IMR-90 (cell line): ENCODE results near the gene FBXO4.

Experiments used
- CEBPB ChIP-seq: IDR thresholded peaks from 2 replicates; pipeline ENCODE4 v1.6.1; 2012; ENCODE audit warnings: low read depth, low read length, improper control_type of control experiment
- CHD1 ChIP-seq: IDR thresholded peaks from 2 replicates; pipeline ENCODE4 v1.6.1; 2012; ENCODE audit warnings: low read depth, low read length, improper control_type of control experiment
- MAZ ChIP-seq: IDR thresholded peaks from 2 replicates; pipeline ENCODE4 v1.6.1; 2012; ENCODE audit warnings: low read depth, mild to moderate bottlenecking, low read length, improper control_type of control experiment, moderate library complexity, borderline replicate concordance
- MXI1 ChIP-seq: IDR thresholded peaks from 2 replicates; pipeline ENCODE4 v1.6.1; 2012; ENCODE audit warnings: low read depth, mild to moderate bottlenecking, low read length, moderate library complexity, borderline replicate concordance
- POLR2A ChIP-seq: IDR thresholded peaks from 2 replicates; pipeline ENCODE4 v1.6.1; 2012; ENCODE audit warnings: mild to moderate bottlenecking, low read depth, low read length
- RAD21 ChIP-seq: IDR thresholded peaks from 2 replicates; pipeline ENCODE4 v1.6.1; 2012; ENCODE audit warnings: low read length, improper control_type of control experiment
- RFX5 ChIP-seq: IDR thresholded peaks from 2 replicates; pipeline ENCODE4 v1.8.0; 2012; ENCODE audit warnings: low read depth, mild to moderate bottlenecking, low read length, moderate library complexity
- SMC3 ChIP-seq: fragments of 150-350 bp; IDR thresholded peaks from 2 replicates; pipeline ENCODE4 v1.6.1; 2016; ENCODE audit warnings: low read depth, mild to moderate bottlenecking, antibody characterized with exemption, low read length, moderate library complexity
- TF ChIP-seq, protein P1 (sequence below): conservative IDR thresholded peaks from 2 replicates; pipeline ENCODE4 v1.5.1; 2012; ENCODE audit warnings: mild to moderate bottlenecking, low read depth, low read length, improper control_type of control experiment
- TF ChIP-seq, protein P2 (sequence below): fragments of 150-350 bp; IDR thresholded peaks from 2 replicates; pipeline ENCODE4 v1.6.1; 2016; ENCODE audit warnings: low read depth, mild to moderate bottlenecking, low read length, moderate library complexity, borderline replicate concordance

DNA sequence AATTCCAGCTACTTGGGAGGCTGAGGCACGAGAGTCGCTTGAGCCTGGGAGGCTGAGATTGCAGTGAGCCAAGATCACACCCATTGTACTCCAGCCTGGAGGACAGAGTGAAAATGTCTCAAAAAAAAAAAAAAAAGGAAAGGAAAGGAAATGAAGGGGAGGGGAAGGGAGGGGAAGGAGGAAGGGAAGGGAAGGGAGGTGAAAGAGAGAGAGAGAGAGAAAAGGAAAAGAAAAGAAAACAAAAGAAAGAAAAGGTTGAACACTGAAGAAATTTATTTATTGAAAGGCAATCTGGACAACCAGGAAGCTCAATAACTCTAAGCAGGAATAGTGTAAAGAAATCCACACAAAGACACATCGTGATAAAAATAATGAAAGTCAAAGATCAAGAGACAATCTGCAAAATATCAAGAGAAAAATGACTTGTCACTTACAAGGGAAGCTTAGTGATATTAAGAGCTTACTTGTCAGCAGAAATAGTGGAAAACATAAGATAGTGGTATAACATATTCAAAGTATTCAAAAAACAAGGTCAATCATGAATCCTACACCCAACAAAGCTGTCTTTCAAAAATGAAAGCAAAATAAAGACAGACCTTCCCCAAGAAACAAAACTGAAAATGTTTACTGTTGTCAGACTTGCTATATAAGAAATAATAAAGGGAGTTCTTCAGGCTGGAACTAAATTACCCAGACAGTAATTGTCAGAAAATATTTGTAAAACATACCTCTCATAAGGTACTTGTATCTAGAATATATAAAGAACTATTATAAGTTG lies 31.8 kb upstream of the FBXO4 start:
- TF ChIP-seq, protein P1, sequence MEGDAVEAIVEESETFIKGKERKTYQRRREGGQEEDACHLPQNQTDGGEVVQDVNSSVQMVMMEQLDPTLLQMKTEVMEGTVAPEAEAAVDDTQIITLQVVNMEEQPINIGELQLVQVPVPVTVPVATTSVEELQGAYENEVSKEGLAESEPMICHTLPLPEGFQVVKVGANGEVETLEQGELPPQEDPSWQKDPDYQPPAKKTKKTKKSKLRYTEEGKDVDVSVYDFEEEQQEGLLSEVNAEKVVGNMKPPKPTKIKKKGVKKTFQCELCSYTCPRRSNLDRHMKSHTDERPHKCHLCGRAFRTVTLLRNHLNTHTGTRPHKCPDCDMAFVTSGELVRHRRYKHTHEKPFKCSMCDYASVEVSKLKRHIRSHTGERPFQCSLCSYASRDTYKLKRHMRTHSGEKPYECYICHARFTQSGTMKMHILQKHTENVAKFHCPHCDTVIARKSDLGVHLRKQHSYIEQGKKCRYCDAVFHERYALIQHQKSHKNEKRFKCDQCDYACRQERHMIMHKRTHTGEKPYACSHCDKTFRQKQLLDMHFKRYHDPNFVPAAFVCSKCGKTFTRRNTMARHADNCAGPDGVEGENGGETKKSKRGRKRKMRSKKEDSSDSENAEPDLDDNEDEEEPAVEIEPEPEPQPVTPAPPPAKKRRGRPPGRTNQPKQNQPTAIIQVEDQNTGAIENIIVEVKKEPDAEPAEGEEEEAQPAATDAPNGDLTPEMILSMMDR = no peak
- TF ChIP-seq MAZ (no peak), POLR2A (no peak), SMC3 (no peak), RFX5 (no peak), CHD1 (no peak), MXI1 (no peak), CEBPB (no peak), RAD21 (no peak)
- TF ChIP-seq, protein P2, sequence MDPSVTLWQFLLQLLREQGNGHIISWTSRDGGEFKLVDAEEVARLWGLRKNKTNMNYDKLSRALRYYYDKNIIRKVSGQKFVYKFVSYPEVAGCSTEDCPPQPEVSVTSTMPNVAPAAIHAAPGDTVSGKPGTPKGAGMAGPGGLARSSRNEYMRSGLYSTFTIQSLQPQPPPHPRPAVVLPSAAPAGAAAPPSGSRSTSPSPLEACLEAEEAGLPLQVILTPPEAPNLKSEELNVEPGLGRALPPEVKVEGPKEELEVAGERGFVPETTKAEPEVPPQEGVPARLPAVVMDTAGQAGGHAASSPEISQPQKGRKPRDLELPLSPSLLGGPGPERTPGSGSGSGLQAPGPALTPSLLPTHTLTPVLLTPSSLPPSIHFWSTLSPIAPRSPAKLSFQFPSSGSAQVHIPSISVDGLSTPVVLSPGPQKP = no peak
